GM23338 (cell line): ENCODE results near the gene OR51V1. TPM values are rescaled to one million over a fixed set of nuclear protein-coding genes. Genes with fewer than 3 reads are reported as not detected.
"Not testable (repeated sequence)": the region's sequence is repeated elsewhere in the genome, so short reads cannot be mapped to it uniquely, and the experiment has no call there.

Source experiments
- ATAC-seq: fragments of 200-7000 bp; cut with Tn5 transposase; 3 replicates; pipeline ENCODE4 v1.9.1; 2020
- DNase-seq: peaks from one replicate; pipeline ENCODE4 v3.0.0-alpha.2; 2015; ENCODE audit warnings: low spot score
- H2AFZ ChIP-seq: fragments of 200-600 bp; sonication (generic); 2 replicates; pipeline ENCODE4 v1.8.0; 2016; ENCODE audit warnings: antibody characterized with exemption, mild to moderate bottlenecking, moderate library complexity
- H3F3A ChIP-seq: fragments of 200-600 bp; sonication (generic); replicated peaks from 2 replicates; pipeline ENCODE4 v1.8.0; 2017; ENCODE audit warnings: antibody characterized with exemption, mixed run types, low read depth
- H3K27ac ChIP-seq: fragments of 200-600 bp; sonication (generic); 2 replicates; pipeline ENCODE4 v1.6.1; 2016; ENCODE audit warnings: low read depth
- H3K27me3 ChIP-seq: fragments of 200-600 bp; sonication (generic); 2 replicates; pipeline ENCODE4 v1.8.0; 2016; ENCODE audit warnings: mild to moderate bottlenecking, mixed run types, moderate library complexity; ENCODE audit not compliant: insufficient read depth
- H3K36me3 ChIP-seq: fragments of 200-600 bp; sonication (generic); 2 replicates; pipeline ENCODE4 v1.8.0; 2016; ENCODE audit warnings: mild to moderate bottlenecking; ENCODE audit not compliant: insufficient read depth
- H3K4me1 ChIP-seq: fragments of 200-600 bp; sonication (generic); 2 replicates; pipeline ENCODE4 v1.8.0; 2016; ENCODE audit warnings: mild to moderate bottlenecking, moderate library complexity; ENCODE audit not compliant: insufficient read depth
- H3K4me2 ChIP-seq: fragments of 200-600 bp; sonication (generic); 2 replicates; pipeline ENCODE4 v1.7.1; 2017; ENCODE audit warnings: mixed run types
- H3K4me3 ChIP-seq: fragments of 200-600 bp; sonication (generic); 2 replicates; pipeline ENCODE4 v1.6.1; 2016; ENCODE audit warnings: mixed run types
- H3K79me2 ChIP-seq: fragments of 200-600 bp; sonication (generic); replicated peaks from 2 replicates; pipeline ENCODE4 v1.8.0; 2017; ENCODE audit warnings: mild to moderate bottlenecking; ENCODE audit not compliant: insufficient read depth
- H3K9me2 ChIP-seq: fragments of 200-600 bp; sonication (generic); 2 replicates; pipeline ENCODE4 v1.8.0; 2017; ENCODE audit not compliant: insufficient read depth
- H4K20me1 ChIP-seq: fragments of 200-600 bp; sonication (generic); replicated peaks from 2 replicates; pipeline ENCODE4 v1.8.0; 2017; ENCODE audit warnings: mild to moderate bottlenecking; ENCODE audit not compliant: insufficient read depth
- H3K27ac Mint-ChIP-seq: 2 replicates; pipeline ENCODE4 v1.8.0; 2020; ENCODE audit warnings: inconsistent platforms, mild to moderate bottlenecking, moderate library complexity, mixed read lengths
- H3K27me3 Mint-ChIP-seq: 3 replicates; pipeline ENCODE4 v1.8.0; 2022; ENCODE audit warnings: low read depth, mild to moderate bottlenecking, moderate library complexity, mixed read lengths, inconsistent platforms; ENCODE audit not compliant: insufficient read depth, poor library complexity
- H3K36me3 Mint-ChIP-seq: 3 replicates; pipeline ENCODE4 v1.8.0; 2021; ENCODE audit warnings: low read depth, mild to moderate bottlenecking, inconsistent platforms, moderate library complexity, mixed read lengths
- H3K4me1 Mint-ChIP-seq: 3 replicates; pipeline ENCODE4 v1.8.0; 2020; ENCODE audit warnings: mild to moderate bottlenecking, inconsistent platforms, mixed read lengths
- H3K4me3 Mint-ChIP-seq: 3 replicates; pipeline ENCODE4 v1.8.0; 2021; ENCODE audit warnings: moderate library complexity, mild to moderate bottlenecking, inconsistent platforms, mixed read lengths
- H3K9me3 Mint-ChIP-seq: 3 replicates; pipeline ENCODE4 v1.8.0; 2020; ENCODE audit warnings: moderate library complexity, mild to moderate bottlenecking, inconsistent platforms, mixed read lengths
- CREB1 ChIP-seq: fragments of 250-450 bp; sonication (Bioruptor Pico); IDR thresholded peaks from 2 replicates; pipeline ENCODE4 v1.5.0; 2020; ENCODE audit warnings: low read depth, mild to moderate bottlenecking, moderate library complexity
- JUNB ChIP-seq: IDR thresholded peaks from one replicate; pipeline ENCODE4 v1.6.1; 2016; ENCODE audit warnings: antibody characterized with exemption; ENCODE audit not compliant: unreplicated experiment
- POLR2AphosphoS5 ChIP-seq: IDR thresholded peaks from 2 replicates; pipeline ENCODE4 v1.6.1; 2016; ENCODE audit warnings: antibody characterized with exemption, low read depth
- ZNF114 ChIP-seq: fragments of 250-450 bp; sonication (Bioruptor Pico); IDR thresholded peaks from 2 replicates; pipeline ENCODE4 v1.5.0; 2020; ENCODE audit warnings: mild to moderate bottlenecking, moderate library complexity
- polyA plus RNA-seq: library from polyadenylated mRNA; unstranded; fragments of >200 nt; fragmentation: Nextera tagmentation; extraction: Ambion mirVana; gene quantifications from 2 replicates; pipeline ENCODE4 v1.2.1, GENCODE V29; 2016
- total RNA-seq: library from RNA; depleted of rRNA; stranded (reverse); fragments of >200 nt; shearing (Covaris generic); gene quantifications from 2 replicates; pipeline ENCODE4 v1.2.3, GENCODE V29; 2014
- TF ChIP-seq, protein P1 (sequence below): IDR thresholded peaks from one replicate; pipeline ENCODE4 v1.6.1; 2018; ENCODE audit warnings: antibody characterized with exemption; ENCODE audit not compliant: unreplicated experiment
- TF ChIP-seq, protein P2 (sequence below): fragments of 250-450 bp; sonication (Bioruptor Pico); IDR thresholded peaks from 2 replicates; pipeline ENCODE4 v1.5.0; 2020; ENCODE audit warnings: mild to moderate bottlenecking, moderate library complexity

Gene OR51V1
- total and polyA plus RNA-seq, 2 experiments from 2014 or later: not detected

DNA sequence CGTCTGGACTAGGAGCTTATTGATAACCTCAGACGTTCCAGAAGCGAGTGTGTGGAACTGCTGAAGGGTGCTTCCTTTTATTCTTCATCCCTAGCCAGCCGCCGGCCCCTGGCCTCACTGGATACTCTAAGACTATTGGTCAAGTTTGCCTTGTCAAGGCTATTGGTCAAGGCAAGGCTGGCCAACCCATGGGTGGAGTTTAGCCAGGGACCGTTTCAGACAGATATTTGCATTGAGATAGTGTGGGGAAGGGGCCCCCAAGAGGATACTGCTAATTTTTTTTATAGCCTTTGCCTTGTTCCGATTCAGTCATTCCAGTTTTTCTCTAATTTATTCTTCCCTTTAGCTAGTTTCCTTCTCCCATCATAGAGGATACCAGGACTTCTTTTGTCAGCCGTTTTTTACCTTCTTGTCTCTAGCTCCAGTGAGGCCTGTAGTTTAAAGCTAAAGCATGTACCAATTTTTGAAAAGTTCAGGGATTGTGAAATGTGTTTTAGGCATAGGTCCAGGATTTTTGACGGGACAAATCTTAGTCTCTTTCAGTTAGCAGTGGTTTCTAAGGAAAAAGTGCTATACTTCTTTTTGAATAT is 49.4 kb upstream of the OR51V1 start, which contains the start of gene HBG1:
Gene HBG1, minus strand, starts transcription at position 51 of the 590 bp plus-strand sequence. CDS start 53 bp downstream, outside the sequence.
- not testable (repeated sequence) for H3K4me1 ChIP-seq, H3K4me3 ChIP-seq, H3K27ac ChIP-seq, H3F3A ChIP-seq, H3K9me3 Mint-ChIP-seq, H3K4me2 ChIP-seq, H4K20me1 ChIP-seq, H3K27ac Mint-ChIP-seq, H3K27me3 ChIP-seq, H3K9me2 ChIP-seq, H2AFZ ChIP-seq, H3K27me3 Mint-ChIP-seq, H3K36me3 ChIP-seq, H3K36me3 Mint-ChIP-seq, H3K4me3 Mint-ChIP-seq, DNase-seq, ATAC-seq, H3K4me1 Mint-ChIP-seq, H3K79me2 ChIP-seq

DNA sequence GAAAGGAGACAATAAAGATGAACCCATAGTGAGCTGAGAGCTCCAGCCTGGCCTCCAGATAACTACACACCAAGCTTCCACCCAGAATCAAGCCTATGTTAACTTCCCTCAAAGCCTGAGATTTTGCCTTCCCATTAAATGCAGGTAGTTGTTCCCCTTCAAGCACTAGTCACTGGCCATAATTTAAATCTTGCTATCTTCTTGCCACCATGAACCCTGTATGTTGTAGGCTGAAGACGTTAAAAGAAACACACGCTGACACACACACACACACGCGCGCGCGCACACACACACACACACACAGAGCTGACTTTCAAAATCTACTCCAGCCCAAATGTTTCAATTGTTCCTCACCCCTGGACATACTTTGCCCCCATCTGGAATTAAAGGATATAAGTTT is 48.0 kb upstream of the OR51V1 start:
- not testable (repeated sequence) for H4K20me1 ChIP-seq, H3K4me3 Mint-ChIP-seq, H3K4me2 ChIP-seq, H3K27ac ChIP-seq, H3K4me1 ChIP-seq, H2AFZ ChIP-seq, H3K36me3 Mint-ChIP-seq, H3K9me3 Mint-ChIP-seq, ATAC-seq, H3K79me2 ChIP-seq, H3K27me3 ChIP-seq, H3K36me3 ChIP-seq, DNase-seq, H3K27ac Mint-ChIP-seq, H3K9me2 ChIP-seq, H3K4me3 ChIP-seq, H3F3A ChIP-seq, H3K4me1 Mint-ChIP-seq
- H3K27me3 Mint-ChIP-seq: peaks cover 11% of the 10 kb centered on the region

DNA sequence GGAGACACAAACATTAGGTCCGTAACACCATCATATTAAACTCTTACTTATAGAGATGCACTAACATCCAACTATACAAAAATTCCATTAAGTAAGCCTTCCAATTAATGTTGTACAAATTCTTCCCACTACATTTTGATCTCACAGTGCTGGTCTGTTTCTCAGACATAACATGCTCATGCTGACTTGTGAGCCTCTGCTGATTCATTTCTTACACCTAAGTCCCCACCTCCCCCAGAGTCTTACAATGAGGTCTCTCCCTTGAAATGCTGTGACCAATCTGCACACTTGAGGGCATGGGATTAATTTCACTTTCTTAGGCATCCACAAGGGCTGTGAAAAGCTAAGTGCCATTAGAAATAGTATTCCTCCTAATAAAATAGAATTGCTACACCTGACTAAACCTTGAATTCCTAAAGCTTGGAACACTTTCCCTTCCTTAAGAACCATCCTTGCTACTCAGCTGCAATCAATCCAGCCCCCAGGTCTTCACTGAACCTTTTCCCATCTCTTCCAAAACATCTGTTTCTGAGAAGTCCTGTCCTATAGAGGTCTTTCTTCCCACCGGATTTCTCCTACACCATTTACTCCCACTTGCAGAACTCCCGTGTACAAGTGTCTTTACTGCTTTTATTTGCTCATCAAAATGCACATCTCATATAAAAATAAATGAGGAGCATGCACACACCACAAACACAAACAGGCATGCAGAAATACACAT is 47.1 kb upstream of the OR51V1 start:
- Histone ChIP-seq H3K27me3 (no peaks in the 10 kb centered on the region), H3K4me1 (no peaks in the 10 kb centered on the region), H3K79me2 (no peaks in the 10 kb centered on the region), H2AFZ (no peak overlapping the region), H3F3A (no peaks in the 10 kb centered on the region), H4K20me1 (no peaks in the 10 kb centered on the region), H3K4me3 (no peak overlapping the region), H3K9me2 (0 out of 2 replicates have a peak, but pooled peaks cover 2% of the 10 kb centered on the region), H3K27ac (no peak overlapping the region), H3K36me3 (no peaks in the 10 kb centered on the region), H3K4me2 (no peak overlapping the region)
- no peaks in the 10 kb centered on the region for H3K36me3 Mint-ChIP-seq
- H3K9me3 Mint-ChIP-seq: no peaks in the 10 kb centered on the region
- H3K4me3 Mint-ChIP-seq: no peak overlapping the region
- peaks cover 11% of the 10 kb centered on the region for H3K27me3 Mint-ChIP-seq
- DNase-seq (no peak), ATAC-seq (no peak)
- no peak overlapping the region for H3K27ac Mint-ChIP-seq
- no peaks in the 10 kb centered on the region for H3K4me1 Mint-ChIP-seq
- TF ChIP-seq, protein P1, sequence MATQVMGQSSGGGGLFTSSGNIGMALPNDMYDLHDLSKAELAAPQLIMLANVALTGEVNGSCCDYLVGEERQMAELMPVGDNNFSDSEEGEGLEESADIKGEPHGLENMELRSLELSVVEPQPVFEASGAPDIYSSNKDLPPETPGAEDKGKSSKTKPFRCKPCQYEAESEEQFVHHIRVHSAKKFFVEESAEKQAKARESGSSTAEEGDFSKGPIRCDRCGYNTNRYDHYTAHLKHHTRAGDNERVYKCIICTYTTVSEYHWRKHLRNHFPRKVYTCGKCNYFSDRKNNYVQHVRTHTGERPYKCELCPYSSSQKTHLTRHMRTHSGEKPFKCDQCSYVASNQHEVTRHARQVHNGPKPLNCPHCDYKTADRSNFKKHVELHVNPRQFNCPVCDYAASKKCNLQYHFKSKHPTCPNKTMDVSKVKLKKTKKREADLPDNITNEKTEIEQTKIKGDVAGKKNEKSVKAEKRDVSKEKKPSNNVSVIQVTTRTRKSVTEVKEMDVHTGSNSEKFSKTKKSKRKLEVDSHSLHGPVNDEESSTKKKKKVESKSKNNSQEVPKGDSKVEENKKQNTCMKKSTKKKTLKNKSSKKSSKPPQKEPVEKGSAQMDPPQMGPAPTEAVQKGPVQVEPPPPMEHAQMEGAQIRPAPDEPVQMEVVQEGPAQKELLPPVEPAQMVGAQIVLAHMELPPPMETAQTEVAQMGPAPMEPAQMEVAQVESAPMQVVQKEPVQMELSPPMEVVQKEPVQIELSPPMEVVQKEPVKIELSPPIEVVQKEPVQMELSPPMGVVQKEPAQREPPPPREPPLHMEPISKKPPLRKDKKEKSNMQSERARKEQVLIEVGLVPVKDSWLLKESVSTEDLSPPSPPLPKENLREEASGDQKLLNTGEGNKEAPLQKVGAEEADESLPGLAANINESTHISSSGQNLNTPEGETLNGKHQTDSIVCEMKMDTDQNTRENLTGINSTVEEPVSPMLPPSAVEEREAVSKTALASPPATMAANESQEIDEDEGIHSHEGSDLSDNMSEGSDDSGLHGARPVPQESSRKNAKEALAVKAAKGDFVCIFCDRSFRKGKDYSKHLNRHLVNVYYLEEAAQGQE: no peak
- no peak for TF ChIP-seq ZNF114 (CRISPR knock-in tag)
- no peak for TF ChIP-seq CREB1 (CRISPR knock-in tag)
- TF ChIP-seq POLR2AphosphoS5: no peak
- no peak for TF ChIP-seq JUNB
- TF ChIP-seq, protein P2, sequence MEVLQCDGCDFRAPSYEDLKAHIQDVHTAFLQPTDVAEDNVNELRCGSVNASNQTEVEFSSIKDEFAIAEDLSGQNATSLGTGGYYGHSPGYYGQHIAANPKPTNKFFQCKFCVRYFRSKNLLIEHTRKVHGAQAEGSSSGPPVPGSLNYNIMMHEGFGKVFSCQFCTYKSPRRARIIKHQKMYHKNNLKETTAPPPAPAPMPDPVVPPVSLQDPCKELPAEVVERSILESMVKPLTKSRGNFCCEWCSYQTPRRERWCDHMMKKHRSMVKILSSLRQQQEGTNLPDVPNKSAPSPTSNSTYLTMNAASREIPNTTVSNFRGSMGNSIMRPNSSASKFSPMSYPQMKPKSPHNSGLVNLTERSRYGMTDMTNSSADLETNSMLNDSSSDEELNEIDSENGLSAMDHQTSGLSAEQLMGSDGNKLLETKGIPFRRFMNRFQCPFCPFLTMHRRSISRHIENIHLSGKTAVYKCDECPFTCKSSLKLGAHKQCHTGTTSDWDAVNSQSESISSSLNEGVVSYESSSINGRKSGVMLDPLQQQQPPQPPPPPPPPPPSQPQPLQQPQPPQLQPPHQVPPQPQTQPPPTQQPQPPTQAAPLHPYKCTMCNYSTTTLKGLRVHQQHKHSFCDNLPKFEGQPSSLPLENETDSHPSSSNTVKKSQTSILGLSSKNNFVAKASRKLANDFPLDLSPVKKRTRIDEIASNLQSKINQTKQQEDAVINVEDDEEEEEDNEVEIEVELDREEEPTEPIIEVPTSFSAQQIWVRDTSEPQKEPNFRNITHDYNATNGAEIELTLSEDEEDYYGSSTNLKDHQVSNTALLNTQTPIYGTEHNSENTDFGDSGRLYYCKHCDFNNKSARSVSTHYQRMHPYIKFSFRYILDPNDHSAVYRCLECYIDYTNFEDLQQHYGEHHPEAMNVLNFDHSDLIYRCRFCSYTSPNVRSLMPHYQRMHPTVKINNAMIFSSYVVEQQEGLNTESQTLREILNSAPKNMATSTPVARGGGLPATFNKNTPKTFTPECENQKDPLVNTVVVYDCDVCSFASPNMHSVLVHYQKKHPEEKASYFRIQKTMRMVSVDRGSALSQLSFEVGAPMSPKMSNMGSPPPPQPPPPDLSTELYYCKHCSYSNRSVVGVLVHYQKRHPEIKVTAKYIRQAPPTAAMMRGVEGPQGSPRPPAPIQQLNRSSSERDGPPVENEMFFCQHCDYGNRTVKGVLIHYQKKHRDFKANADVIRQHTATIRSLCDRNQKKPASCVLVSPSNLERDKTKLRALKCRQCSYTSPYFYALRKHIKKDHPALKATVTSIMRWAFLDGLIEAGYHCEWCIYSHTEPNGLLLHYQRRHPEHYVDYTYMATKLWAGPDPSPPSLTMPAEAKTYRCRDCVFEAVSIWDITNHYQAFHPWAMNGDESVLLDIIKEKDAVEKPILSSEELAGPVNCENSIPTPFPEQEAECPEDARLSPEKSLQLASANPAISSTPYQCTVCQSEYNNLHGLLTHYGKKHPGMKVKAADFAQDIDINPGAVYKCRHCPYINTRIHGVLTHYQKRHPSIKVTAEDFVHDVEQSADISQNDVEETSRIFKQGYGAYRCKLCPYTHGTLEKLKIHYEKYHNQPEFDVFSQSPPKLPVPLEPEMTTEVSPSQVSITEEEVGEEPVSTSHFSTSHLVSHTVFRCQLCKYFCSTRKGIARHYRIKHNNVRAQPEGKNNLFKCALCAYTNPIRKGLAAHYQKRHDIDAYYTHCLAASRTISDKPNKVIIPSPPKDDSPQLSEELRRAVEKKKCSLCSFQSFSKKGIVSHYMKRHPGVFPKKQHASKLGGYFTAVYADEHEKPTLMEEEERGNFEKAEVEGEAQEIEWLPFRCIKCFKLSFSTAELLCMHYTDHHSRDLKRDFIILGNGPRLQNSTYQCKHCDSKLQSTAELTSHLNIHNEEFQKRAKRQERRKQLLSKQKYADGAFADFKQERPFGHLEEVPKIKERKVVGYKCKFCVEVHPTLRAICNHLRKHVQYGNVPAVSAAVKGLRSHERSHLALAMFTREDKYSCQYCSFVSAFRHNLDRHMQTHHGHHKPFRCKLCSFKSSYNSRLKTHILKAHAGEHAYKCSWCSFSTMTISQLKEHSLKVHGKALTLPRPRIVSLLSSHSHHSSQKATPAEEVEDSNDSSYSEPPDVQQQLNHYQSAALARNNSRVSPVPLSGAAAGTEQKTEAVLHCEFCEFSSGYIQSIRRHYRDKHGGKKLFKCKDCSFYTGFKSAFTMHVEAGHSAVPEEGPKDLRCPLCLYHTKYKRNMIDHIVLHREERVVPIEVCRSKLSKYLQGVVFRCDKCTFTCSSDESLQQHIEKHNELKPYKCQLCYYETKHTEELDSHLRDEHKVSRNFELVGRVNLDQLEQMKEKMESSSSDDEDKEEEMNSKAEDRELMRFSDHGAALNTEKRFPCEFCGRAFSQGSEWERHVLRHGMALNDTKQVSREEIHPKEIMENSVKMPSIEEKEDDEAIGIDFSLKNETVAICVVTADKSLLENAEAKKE (CRISPR knock-in tag): no peak
